ENCODE data around the gene DMD.

GRCh38 chrX:32893751-32894150 is 317.6 kb downstream of the DMD start:
- TF ChIP-seq CTCF (IDR thresholded peaks at IDR 0.05) (no peak), POLR2AphosphoS5 (IDR thresholded peaks at IDR 0.05) (no peak), POLR2A (IDR thresholded peaks at IDR 0.05) (no peak)

Data from sigmoid colon (tissue), 4 donors.